Activated B cell treated with CpG ODN at 0.5 μM for 24 hours (primary cell): ENCODE data around the gene SLC16A8. TPM values are rescaled to one million over a fixed set of nuclear protein-coding genes. Genes with fewer than 3 reads are reported as not detected.

ENCODE experiments used
- ATAC-seq: fragments of 200-7000 bp; cut with Tn5 transposase; one replicate; pipeline ENCODE4 v1.10.0; 2021; ENCODE audit warnings: low read depth, mild to moderate bottlenecking, moderate library complexity
- CTCF ChIA-PET: fragments of 350-600 bp; sonication (Branson Sonifier 250); formaldehyde crosslinking; loops from one replicate; lab custom pipeline; 2021; ENCODE audit warnings: antibody characterized with exemption; lab: Charles Lee
- POLR2A ChIA-PET: fragments of 350-600 bp; sonication (Branson Sonifier 250); formaldehyde crosslinking; loops from one replicate; lab custom pipeline; 2021; ENCODE audit warnings: antibody characterized with exemption; lab: Charles Lee
- DNase-seq: peaks from one replicate; pipeline ENCODE4 v3.0.0; 2022
- H3K27ac Mint-ChIP-seq: one replicate; pipeline ENCODE4 v1.8.0; 2020; ENCODE audit warnings: mixed read lengths
- H3K27me3 Mint-ChIP-seq: one replicate; pipeline ENCODE4 v1.8.0; 2021; ENCODE audit warnings: mixed read lengths
- H3K36me3 Mint-ChIP-seq: one replicate; pipeline ENCODE4 v1.8.0; 2021; ENCODE audit warnings: low read depth, mixed read lengths
- H3K4me1 Mint-ChIP-seq: one replicate; pipeline ENCODE4 v1.8.0; 2021; ENCODE audit warnings: mixed read lengths
- H3K4me3 Mint-ChIP-seq: one replicate; pipeline ENCODE4 v1.8.0; 2020; ENCODE audit warnings: mild to moderate bottlenecking, mixed read lengths
- H3K9me3 Mint-ChIP-seq: one replicate; pipeline ENCODE4 v1.8.0; 2020; ENCODE audit warnings: mixed read lengths
- CTCF ChIP-seq: fragments of 200-600 bp; IDR thresholded peaks from one replicate; pipeline ENCODE4 v1.8.0; 2022; ENCODE audit warnings: antibody characterized with exemption, mild to moderate bottlenecking
- intact Hi-C: fragments of 100-400 bp; cut with micrococcal nuclease; formaldehyde crosslinking; loops from one replicate; pipeline ENCODE4 v1.15.1; 2024
- total RNA-seq: library from RNA; stranded (reverse); gene quantifications from 2 replicates; pipeline ENCODE4 v1.2.3, GENCODE V29; 2022

Gene SLC16A8
- total RNA-seq, 1 donor from 2014 or later = not detected

GRCh38 chr22:38069372-38070249 lies 14.4 kb downstream of the SLC16A8 start:
- DNase-seq (no peak), ATAC-seq (no peak)
- TF ChIP-seq CTCF = no peak
- ChIA-PET CTCF (interaction anchor here (0.9 to 1.1 kb wide), 2 partner anchors 17 to 503 kb away, joined by 3 read pairs; no protein-coding TSS in a partner anchor), POLR2A (no interaction called here)
- Mint-ChIP-seq H3K27me3 (no peaks in the 10 kb centered on the region), H3K4me3 (no peak overlapping the region), H3K9me3 (no peaks in the 10 kb centered on the region), H3K4me1 (no peaks in the 10 kb centered on the region), H3K27ac (no peak overlapping the region), H3K36me3 (peaks cover 83% of the 10 kb centered on the region)
- intact Hi-C loops = no loop called here

GRCh38 chr22:38068641-38069371 lies 15.2 kb downstream of the SLC16A8 start:
- H3K4me3 Mint-ChIP-seq = no peak overlapping the region
- ATAC-seq = no peak
- no peaks in the 10 kb centered on the region for H3K4me1 Mint-ChIP-seq
- no peak for DNase-seq
- H3K27ac Mint-ChIP-seq = no peak overlapping the region
- TF ChIP-seq CTCF = no peak
- H3K36me3 Mint-ChIP-seq = peaks cover 82% of the 10 kb centered on the region
- ChIA-PET POLR2A (no interaction called here), CTCF (interaction anchor here (0.9 to 1.1 kb wide), 2 partner anchors 17 to 503 kb away, joined by 3 read pairs; no protein-coding TSS in a partner anchor)
- no peaks in the 10 kb centered on the region for H3K27me3 Mint-ChIP-seq
- no peaks in the 10 kb centered on the region for H3K9me3 Mint-ChIP-seq
- intact Hi-C loops = no loop called here

- Mint-ChIP-seq H3K4me3 (no peak overlapping the region), H3K27me3 (no peaks in the 10 kb centered on the region), H3K36me3 (peaks cover 80% of the 10 kb centered on the region), H3K4me1 (peaks cover 2% of the 10 kb centered on the region), H3K9me3 (no peaks in the 10 kb centered on the region), H3K27ac (no peak overlapping the region)
- POLR2A ChIA-PET = no interaction called here
- CTCF ChIA-PET = no interaction called here
- no peak for DNase-seq
- no peak for ATAC-seq
- intact Hi-C loops = no loop called here
- no peak for TF ChIP-seq CTCF
These were observed 16.1 kb downstream of the SLC16A8 start for GRCh38 chr22:38067761-38068360.

- ChIA-PET CTCF (no interaction called here), POLR2A (no interaction called here)
- Mint-ChIP-seq H3K4me3 (no peak overlapping the region), H3K9me3 (no peaks in the 10 kb centered on the region), H3K27ac (no peak overlapping the region), H3K27me3 (no peaks in the 10 kb centered on the region), H3K36me3 (peaks cover 75% of the 10 kb centered on the region), H3K4me1 (peaks cover 6% of the 10 kb centered on the region)
- no peak for TF ChIP-seq CTCF
- no peak for ATAC-seq
- intact Hi-C loops = no loop called here
- DNase-seq = no peak
These were observed 17.0 kb downstream of the SLC16A8 start for GRCh38 chr22:38067028-38067415.
